Mesothelial cell of epicardium (in vitro differentiated cells): ENCODE measurements around the gene AJAP1. TPM values are rescaled to one million over a fixed set of nuclear protein-coding genes. Genes with fewer than 3 reads are reported as not detected.

ENCODE experiments used
- DNase-seq, 2 experiments: peaks; one replicate each; pipeline ENCODE4 v3.0.0; 2021; ENCODE audit warnings: low spot score in 2 of 2; ENCODE audit not compliant: unreplicated experiment in 2 of 2
- H3K27ac Mint-ChIP-seq: 2 replicates; pipeline ENCODE4 v1.8.0; 2021; ENCODE audit warnings: mixed read lengths
- H3K27me3 Mint-ChIP-seq: 2 replicates; pipeline ENCODE4 v1.8.0; 2021; ENCODE audit warnings: low read depth, mixed read lengths
- H3K36me3 Mint-ChIP-seq: 2 replicates; pipeline ENCODE4 v1.8.0; 2021; ENCODE audit warnings: mixed read lengths
- H3K4me1 Mint-ChIP-seq: 2 replicates; pipeline ENCODE4 v1.8.0; 2021; ENCODE audit warnings: mixed read lengths
- H3K4me3 Mint-ChIP-seq: 2 replicates; pipeline ENCODE4 v1.8.0; 2021; ENCODE audit warnings: mild to moderate bottlenecking, moderate library complexity, mixed read lengths
- H3K9me3 Mint-ChIP-seq: 2 replicates; pipeline ENCODE4 v1.8.0; 2021; ENCODE audit warnings: mixed read lengths
- CTCF ChIP-seq: fragments of 200-600 bp; sonication (generic); IDR thresholded peaks from one replicate; pipeline ENCODE4 v1.5.0; 2021; ENCODE audit warnings: antibody characterized with exemption; ENCODE audit not compliant: unreplicated experiment
- total RNA-seq: library from RNA; stranded (reverse); gene quantifications from 3 replicates; pipeline ENCODE4 v1.2.1, GENCODE V29; 2021

AJAP1 gene
- total RNA-seq, 1 donor from 2014 or later = 2.4 TPM

GRCh38 chr1:4637616-4638344 is 16.6 kb upstream of the AJAP1 start:
- Mint-ChIP-seq H3K27me3 (peaks cover 24% of the 10 kb centered on the region), H3K9me3 (no peaks in the 10 kb centered on the region), H3K27ac (no peak overlapping the region), H3K4me1 (no peaks in the 10 kb centered on the region), H3K4me3 (no peak overlapping the region), H3K36me3 (no peaks in the 10 kb centered on the region)
- TF ChIP-seq CTCF = no peak
- DNase-seq = no peak

DNA sequence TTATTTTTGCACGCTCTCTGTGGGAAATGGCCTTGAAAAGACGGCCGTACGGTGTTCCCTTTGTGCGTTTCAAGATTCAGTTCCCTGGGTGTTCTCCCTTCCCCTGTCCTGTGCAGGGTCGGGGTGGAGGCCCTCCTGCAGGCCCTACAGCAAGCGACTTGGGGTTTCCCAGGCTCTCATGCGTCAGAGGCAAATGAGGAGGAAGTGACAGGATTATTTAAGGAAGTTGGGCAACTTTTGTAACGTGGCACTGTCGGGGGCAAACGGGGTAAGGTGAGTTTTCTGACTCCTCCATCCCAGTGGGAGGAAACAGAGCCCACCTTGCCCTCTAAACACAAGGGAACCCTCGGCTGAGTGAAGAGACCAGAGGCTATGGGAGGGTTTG is 16.1 kb upstream of the AJAP1 start:
- Mint-ChIP-seq H3K27ac (no peak overlapping the region), H3K27me3 (peaks cover 30% of the 10 kb centered on the region), H3K9me3 (no peaks in the 10 kb centered on the region), H3K36me3 (no peaks in the 10 kb centered on the region), H3K4me3 (no peak overlapping the region), H3K4me1 (no peaks in the 10 kb centered on the region)
- TF ChIP-seq CTCF = no peak
- DNase-seq = no peak

- Mint-ChIP-seq H3K36me3 (no peaks in the 10 kb centered on the region), H3K9me3 (no peaks in the 10 kb centered on the region), H3K4me1 (no peaks in the 10 kb centered on the region), H3K27me3 (peaks cover 37% of the 10 kb centered on the region), H3K4me3 (no peak overlapping the region), H3K27ac (no peak overlapping the region)
- no peak for DNase-seq
- no peak for TF ChIP-seq CTCF
Observed at GRCh38 chr1:4640931-4641330, 13.5 kb upstream of the AJAP1 start.

GRCh38 chr1:4647391-4647790 is 7.0 kb upstream of the AJAP1 start:
- no peaks in the 10 kb centered on the region for H3K9me3 Mint-ChIP-seq
- H3K27me3 Mint-ChIP-seq = peaks cover 21% of the 10 kb centered on the region
- H3K4me1 Mint-ChIP-seq = no peaks in the 10 kb centered on the region
- no peaks in the 10 kb centered on the region for H3K36me3 Mint-ChIP-seq
- no peak overlapping the region for H3K27ac Mint-ChIP-seq
- no peak for DNase-seq
- H3K4me3 Mint-ChIP-seq = no peak overlapping the region
- no peak for TF ChIP-seq CTCF

- DNase-seq = no peak
- H3K4me1 Mint-ChIP-seq = peaks cover under 1% of the 10 kb centered on the region
- no peak overlapping the region for H3K27ac Mint-ChIP-seq
- H3K9me3 Mint-ChIP-seq = no peaks in the 10 kb centered on the region
- H3K4me3 Mint-ChIP-seq = no peak overlapping the region
- H3K36me3 Mint-ChIP-seq = no peaks in the 10 kb centered on the region
- no peak for TF ChIP-seq CTCF
- H3K27me3 Mint-ChIP-seq = peaks cover 22% of the 10 kb centered on the region
Observed at GRCh38 chr1:4648657-4649056, 5.8 kb upstream of the AJAP1 start.
